ENCODE results near the gene THAP6. TPM values are rescaled to one million over a fixed set of nuclear protein-coding genes. Genes with fewer than 3 reads are reported as not detected.

THAP6 gene
- polyA plus RNA-seq, 1 donor from 2014 or later, result 42.9 TPM

DNA sequence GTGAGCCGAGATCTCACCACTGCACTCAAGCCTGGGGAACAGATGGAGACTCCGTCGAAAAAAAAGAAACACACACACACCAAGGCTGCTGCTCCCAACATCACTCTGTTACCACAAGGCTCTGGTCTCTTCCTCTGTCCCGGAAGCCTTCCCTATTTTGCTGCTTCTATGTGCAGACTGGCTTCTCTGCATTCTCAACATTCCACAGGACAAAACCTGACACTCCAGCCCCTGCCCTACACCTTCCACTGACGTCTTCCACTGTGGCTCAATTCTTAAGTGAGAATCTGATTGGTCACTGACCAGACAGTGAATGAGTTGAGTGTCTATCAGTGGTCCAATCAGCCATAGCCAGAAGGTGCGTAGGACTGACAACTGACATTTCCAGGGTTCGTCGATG, 47.5 kb downstream of the THAP6 start:
- no peak overlapping the region for H3K4me2 ChIP-seq (ENCODE audit: low read length)
- no peaks in the 10 kb centered on the region for H3F3A ChIP-seq (ENCODE audit: insufficient read depth, low read length, poor library complexity, severe bottlenecking)
- no peak overlapping the region for H3K9ac ChIP-seq (ENCODE audit: low read length)
- no peak overlapping the region for H3K4me3 ChIP-seq (ENCODE audit: low read length)
- H3K9me3 ChIP-seq (ENCODE audit: low read length), result no peaks in the 10 kb centered on the region
- H3K36me3 ChIP-seq (ENCODE audit: insufficient read depth, low read length), result no peaks in the 10 kb centered on the region
- no peak for TF ChIP-seq MXI1 (conservative IDR thresholded peaks at IDR 0.05; ENCODE audit: poor library complexity, severe bottlenecking)
- no peak for TF ChIP-seq CTCF (IDR thresholded peaks at IDR 0.05; ENCODE audit: poor library complexity, severe bottlenecking)
- TF ChIP-seq EZH2 (IDR thresholded peaks at IDR 0.05; ENCODE audit: borderline replicate concordance, insufficient read depth, low read length, poor library complexity, severe bottlenecking), result no peak
- no peak for TF ChIP-seq SMC3 (conservative IDR thresholded peaks at IDR 0.05; ENCODE audit: poor library complexity)
- TF ChIP-seq RAD21 (conservative IDR thresholded peaks at IDR 0.05), result no peak
- TF ChIP-seq POLR2AphosphoS5 (IDR thresholded peaks at IDR 0.05), result no peak
- TF ChIP-seq REST (IDR thresholded peaks at IDR 0.05; ENCODE audit: borderline replicate concordance), result no peak
- no peak for TF ChIP-seq EP300 (conservative IDR thresholded peaks at IDR 0.05; ENCODE audit: poor library complexity, severe bottlenecking)
- TF ChIP-seq TAF1 (IDR thresholded peaks at IDR 0.05; ENCODE audit: low read depth), result no peak
- H3K79me2 ChIP-seq (replicated peaks; ENCODE audit: insufficient read depth, low read length), result no peaks in the 10 kb centered on the region
- no peaks in the 10 kb centered on the region for H3K27me3 ChIP-seq (ENCODE audit: insufficient read depth, low read depth, low read length)
- no peaks in the 10 kb centered on the region for H3K9me2 ChIP-seq (ENCODE audit: insufficient read depth, low read length)
- no peak overlapping the region for H2AFZ ChIP-seq (ENCODE audit: low read depth, low read length)
- H4K20me1 ChIP-seq (ENCODE audit: insufficient read depth), result no peaks in the 10 kb centered on the region
- H3K27ac ChIP-seq (ENCODE audit: low read length), result no peak overlapping the region

GRCh38 chr4:75564023-75564422, 49.8 kb downstream of the THAP6 start:
- H3K9ac ChIP-seq (ENCODE audit: low read length), result no peak overlapping the region
- H3K9me3 ChIP-seq (ENCODE audit: low read length), result no peaks in the 10 kb centered on the region
- no peaks in the 10 kb centered on the region for H3K27me3 ChIP-seq (ENCODE audit: insufficient read depth, low read depth, low read length)
- H3F3A ChIP-seq (ENCODE audit: insufficient read depth, low read length, poor library complexity, severe bottlenecking), result no peaks in the 10 kb centered on the region
- H3K4me3 ChIP-seq (ENCODE audit: low read length), result no peak overlapping the region
- no peak overlapping the region for H3K27ac ChIP-seq (ENCODE audit: low read length)
- H3K79me2 ChIP-seq (replicated peaks; ENCODE audit: insufficient read depth, low read length), result no peaks in the 10 kb centered on the region
- no peak overlapping the region for H3K4me2 ChIP-seq (ENCODE audit: low read length)
- H2AFZ ChIP-seq (ENCODE audit: low read depth, low read length), result no peak overlapping the region
- no peak for TF ChIP-seq SMC3 (conservative IDR thresholded peaks at IDR 0.05; ENCODE audit: poor library complexity)
- TF ChIP-seq MXI1 (conservative IDR thresholded peaks at IDR 0.05; ENCODE audit: poor library complexity, severe bottlenecking), result no peak
- no peak for TF ChIP-seq EP300 (conservative IDR thresholded peaks at IDR 0.05; ENCODE audit: poor library complexity, severe bottlenecking)
- TF ChIP-seq RAD21 (conservative IDR thresholded peaks at IDR 0.05), result no peak
- TF ChIP-seq CTCF (IDR thresholded peaks at IDR 0.05; ENCODE audit: poor library complexity, severe bottlenecking), result no peak
- no peak for TF ChIP-seq EZH2 (IDR thresholded peaks at IDR 0.05; ENCODE audit: borderline replicate concordance, insufficient read depth, low read length, poor library complexity, severe bottlenecking)
- TF ChIP-seq TAF1 (IDR thresholded peaks at IDR 0.05; ENCODE audit: low read depth), result no peak
- no peak for TF ChIP-seq REST (IDR thresholded peaks at IDR 0.05; ENCODE audit: borderline replicate concordance)
- H3K36me3 ChIP-seq (ENCODE audit: insufficient read depth, low read length), result no peaks in the 10 kb centered on the region
- H4K20me1 ChIP-seq (ENCODE audit: insufficient read depth), result no peaks in the 10 kb centered on the region
- no peaks in the 10 kb centered on the region for H3K9me2 ChIP-seq (ENCODE audit: insufficient read depth, low read length)
